Measurements from ENCODE around the gene CCIN.

DNA sequence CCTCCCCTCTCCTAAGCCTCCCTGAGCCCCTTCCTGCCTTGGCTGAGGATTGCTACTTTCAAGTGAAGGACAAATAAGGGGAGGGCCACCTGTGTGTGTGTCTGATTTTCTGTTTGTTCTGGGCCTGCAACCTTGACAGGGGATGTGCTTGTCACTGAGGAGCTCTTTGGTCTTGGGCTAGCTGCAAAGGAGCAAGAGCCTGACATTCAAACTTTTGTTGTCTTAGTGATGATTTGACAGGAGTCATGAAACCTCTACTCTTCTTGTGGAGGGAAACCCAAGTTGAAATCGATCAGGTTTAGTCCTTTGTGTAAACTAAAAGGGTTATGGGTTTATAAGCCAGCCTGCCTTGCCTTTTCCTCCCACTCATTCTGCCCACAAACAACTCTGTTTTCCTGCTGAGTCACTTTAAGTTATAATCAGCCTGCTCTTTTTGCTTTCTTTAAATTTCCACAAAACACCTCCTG is 38.4 kb downstream of the CCIN start:
- TF ChIP-seq, protein P1, sequence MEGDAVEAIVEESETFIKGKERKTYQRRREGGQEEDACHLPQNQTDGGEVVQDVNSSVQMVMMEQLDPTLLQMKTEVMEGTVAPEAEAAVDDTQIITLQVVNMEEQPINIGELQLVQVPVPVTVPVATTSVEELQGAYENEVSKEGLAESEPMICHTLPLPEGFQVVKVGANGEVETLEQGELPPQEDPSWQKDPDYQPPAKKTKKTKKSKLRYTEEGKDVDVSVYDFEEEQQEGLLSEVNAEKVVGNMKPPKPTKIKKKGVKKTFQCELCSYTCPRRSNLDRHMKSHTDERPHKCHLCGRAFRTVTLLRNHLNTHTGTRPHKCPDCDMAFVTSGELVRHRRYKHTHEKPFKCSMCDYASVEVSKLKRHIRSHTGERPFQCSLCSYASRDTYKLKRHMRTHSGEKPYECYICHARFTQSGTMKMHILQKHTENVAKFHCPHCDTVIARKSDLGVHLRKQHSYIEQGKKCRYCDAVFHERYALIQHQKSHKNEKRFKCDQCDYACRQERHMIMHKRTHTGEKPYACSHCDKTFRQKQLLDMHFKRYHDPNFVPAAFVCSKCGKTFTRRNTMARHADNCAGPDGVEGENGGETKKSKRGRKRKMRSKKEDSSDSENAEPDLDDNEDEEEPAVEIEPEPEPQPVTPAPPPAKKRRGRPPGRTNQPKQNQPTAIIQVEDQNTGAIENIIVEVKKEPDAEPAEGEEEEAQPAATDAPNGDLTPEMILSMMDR (IDR thresholded peaks at IDR 0.05): no peak
- TF ChIP-seq, protein P2, sequence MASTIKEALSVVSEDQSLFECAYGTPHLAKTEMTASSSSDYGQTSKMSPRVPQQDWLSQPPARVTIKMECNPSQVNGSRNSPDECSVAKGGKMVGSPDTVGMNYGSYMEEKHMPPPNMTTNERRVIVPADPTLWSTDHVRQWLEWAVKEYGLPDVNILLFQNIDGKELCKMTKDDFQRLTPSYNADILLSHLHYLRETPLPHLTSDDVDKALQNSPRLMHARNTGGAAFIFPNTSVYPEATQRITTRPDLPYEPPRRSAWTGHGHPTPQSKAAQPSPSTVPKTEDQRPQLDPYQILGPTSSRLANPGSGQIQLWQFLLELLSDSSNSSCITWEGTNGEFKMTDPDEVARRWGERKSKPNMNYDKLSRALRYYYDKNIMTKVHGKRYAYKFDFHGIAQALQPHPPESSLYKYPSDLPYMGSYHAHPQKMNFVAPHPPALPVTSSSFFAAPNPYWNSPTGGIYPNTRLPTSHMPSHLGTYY (CRISPR knock-in tag; IDR thresholded peaks at IDR 0.05): no peak
- TF ChIP-seq, protein P3, sequence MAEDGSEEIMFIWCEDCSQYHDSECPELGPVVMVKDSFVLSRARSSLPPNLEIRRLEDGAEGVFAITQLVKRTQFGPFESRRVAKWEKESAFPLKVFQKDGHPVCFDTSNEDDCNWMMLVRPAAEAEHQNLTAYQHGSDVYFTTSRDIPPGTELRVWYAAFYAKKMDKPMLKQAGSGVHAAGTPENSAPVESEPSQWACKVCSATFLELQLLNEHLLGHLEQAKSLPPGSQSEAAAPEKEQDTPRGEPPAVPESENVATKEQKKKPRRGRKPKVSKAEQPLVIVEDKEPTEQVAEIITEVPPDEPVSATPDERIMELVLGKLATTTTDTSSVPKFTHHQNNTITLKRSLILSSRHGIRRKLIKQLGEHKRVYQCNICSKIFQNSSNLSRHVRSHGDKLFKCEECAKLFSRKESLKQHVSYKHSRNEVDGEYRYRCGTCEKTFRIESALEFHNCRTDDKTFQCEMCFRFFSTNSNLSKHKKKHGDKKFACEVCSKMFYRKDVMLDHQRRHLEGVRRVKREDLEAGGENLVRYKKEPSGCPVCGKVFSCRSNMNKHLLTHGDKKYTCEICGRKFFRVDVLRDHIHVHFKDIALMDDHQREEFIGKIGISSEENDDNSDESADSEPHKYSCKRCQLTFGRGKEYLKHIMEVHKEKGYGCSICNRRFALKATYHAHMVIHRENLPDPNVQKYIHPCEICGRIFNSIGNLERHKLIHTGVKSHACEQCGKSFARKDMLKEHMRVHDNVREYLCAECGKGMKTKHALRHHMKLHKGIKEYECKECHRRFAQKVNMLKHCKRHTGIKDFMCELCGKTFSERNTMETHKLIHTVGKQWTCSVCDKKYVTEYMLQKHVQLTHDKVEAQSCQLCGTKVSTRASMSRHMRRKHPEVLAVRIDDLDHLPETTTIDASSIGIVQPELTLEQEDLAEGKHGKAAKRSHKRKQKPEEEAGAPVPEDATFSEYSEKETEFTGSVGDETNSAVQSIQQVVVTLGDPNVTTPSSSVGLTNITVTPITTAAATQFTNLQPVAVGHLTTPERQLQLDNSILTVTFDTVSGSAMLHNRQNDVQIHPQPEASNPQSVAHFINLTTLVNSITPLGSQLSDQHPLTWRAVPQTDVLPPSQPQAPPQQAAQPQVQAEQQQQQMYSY (CRISPR knock-in tag; IDR thresholded peaks at IDR 0.05): no peak
- TF ChIP-seq OVOL2 (CRISPR knock-in tag; IDR thresholded peaks at IDR 0.05; ENCODE audit: borderline replicate concordance): no peak
- TF ChIP-seq, protein P4, sequence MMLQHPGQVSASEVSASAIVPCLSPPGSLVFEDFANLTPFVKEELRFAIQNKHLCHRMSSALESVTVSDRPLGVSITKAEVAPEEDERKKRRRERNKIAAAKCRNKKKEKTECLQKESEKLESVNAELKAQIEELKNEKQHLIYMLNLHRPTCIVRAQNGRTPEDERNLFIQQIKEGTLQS (CRISPR knock-in tag; conservative IDR thresholded peaks at IDR 0.05): no peak
- TF ChIP-seq, protein P5, sequence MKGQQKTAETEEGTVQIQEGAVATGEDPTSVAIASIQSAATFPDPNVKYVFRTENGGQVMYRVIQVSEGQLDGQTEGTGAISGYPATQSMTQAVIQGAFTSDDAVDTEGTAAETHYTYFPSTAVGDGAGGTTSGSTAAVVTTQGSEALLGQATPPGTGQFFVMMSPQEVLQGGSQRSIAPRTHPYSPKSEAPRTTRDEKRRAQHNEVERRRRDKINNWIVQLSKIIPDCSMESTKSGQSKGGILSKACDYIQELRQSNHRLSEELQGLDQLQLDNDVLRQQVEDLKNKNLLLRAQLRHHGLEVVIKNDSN (CRISPR knock-in tag; IDR thresholded peaks at IDR 0.05): no peak
- TF ChIP-seq, protein P6, sequence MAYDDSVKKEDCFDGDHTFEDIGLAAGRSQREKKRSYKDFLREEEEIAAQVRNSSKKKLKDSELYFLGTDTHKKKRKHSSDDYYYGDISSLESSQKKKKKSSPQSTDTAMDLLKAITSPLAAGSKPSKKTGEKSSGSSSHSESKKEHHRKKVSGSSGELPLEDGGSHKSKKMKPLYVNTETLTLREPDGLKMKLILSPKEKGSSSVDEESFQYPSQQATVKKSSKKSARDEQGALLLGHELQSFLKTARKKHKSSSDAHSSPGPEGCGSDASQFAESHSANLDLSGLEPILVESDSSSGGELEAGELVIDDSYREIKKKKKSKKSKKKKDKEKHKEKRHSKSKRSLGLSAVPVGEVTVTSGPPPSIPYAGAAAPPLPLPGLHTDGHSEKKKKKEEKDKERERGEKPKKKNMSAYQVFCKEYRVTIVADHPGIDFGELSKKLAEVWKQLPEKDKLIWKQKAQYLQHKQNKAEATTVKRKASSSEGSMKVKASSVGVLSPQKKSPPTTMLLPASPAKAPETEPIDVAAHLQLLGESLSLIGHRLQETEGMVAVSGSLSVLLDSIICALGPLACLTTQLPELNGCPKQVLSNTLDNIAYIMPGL (CRISPR knock-in tag; IDR thresholded peaks at IDR 0.05): no peak
- TF ChIP-seq, protein P7, sequence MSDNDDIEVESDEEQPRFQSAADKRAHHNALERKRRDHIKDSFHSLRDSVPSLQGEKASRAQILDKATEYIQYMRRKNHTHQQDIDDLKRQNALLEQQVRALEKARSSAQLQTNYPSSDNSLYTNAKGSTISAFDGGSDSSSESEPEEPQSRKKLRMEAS (CRISPR knock-in tag; IDR thresholded peaks at IDR 0.05): no peak
- no peak for TF ChIP-seq ELF4 (CRISPR knock-in tag; IDR thresholded peaks at IDR 0.05; ENCODE audit: low read depth)
- TF ChIP-seq, protein P8, sequence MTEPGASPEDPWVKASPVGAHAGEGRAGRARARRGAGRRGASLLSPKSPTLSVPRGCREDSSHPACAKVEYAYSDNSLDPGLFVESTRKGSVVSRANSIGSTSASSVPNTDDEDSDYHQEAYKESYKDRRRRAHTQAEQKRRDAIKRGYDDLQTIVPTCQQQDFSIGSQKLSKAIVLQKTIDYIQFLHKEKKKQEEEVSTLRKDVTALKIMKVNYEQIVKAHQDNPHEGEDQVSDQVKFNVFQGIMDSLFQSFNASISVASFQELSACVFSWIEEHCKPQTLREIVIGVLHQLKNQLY (CRISPR knock-in tag; IDR thresholded peaks at IDR 0.05): no peak
- no peak for TF ChIP-seq SMAD3 (CRISPR knock-in tag; IDR thresholded peaks at IDR 0.05; ENCODE audit: borderline replicate concordance)
- TF ChIP-seq FOXP1 (CRISPR knock-in tag; IDR thresholded peaks at IDR 0.05; ENCODE audit: borderline replicate concordance): no peak
- TF ChIP-seq NR2C2 (CRISPR knock-in tag; IDR thresholded peaks at IDR 0.05): no peak
